HepG2 (cell line): ENCODE results near the gene GRM7. TPM values are rescaled to one million over a fixed set of nuclear protein-coding genes. Genes with fewer than 3 reads are reported as not detected.

Experiments used
- ATAC-seq: fragments of 200-7000 bp; cut with Tn5 transposase; 3 replicates; pipeline ENCODE4 v1.9.1; 2020; ENCODE audit warnings: mild to moderate bottlenecking, moderate library complexity
- BruUV-seq: library from RNA; stranded (reverse); fragments of 400-500 nt; replicated peaks from 2 replicates; lab custom pipeline; 2021; lab: Mats Ljungman, UMichigan
- CTCF ChIA-PET: fragments of 300-600 bp; formaldehyde crosslinking; extraction: SDS; loops from one replicate; lab custom pipeline; 2021; ENCODE audit warnings: low total read pairs, inconsistent platforms, low intra/inter-chr PET ratio; lab: Yijun Ruan, JAX
- POLR2A ChIA-PET: fragments of 350-600 bp; sonication (Branson Sonifier 250); formaldehyde crosslinking; loops from one replicate; lab custom pipeline; 2020; ENCODE audit warnings: antibody characterized with exemption, inconsistent platforms; lab: Yijun Ruan, JAX
- DNase-seq: peaks from one replicate; pipeline ENCODE4 v3.0.0-alpha.2; 2015; ENCODE audit warnings: low spot score
- FAIRE-seq: peaks from 3 replicates; lab custom pipeline; 2011; peaks lifted over from hg19 to GRCh38; lab: Jason Lieb, UNC
- H2AFZ ChIP-seq: one replicate; pipeline ENCODE4 v1.6.1; 2011; ENCODE audit warnings: low read length, inconsistent platforms
- H3K27ac ChIP-seq: fragments of 300-600 bp; 3 replicates; pipeline ENCODE4 v1.8.0; 2011; ENCODE audit warnings: mixed run types, mild to moderate bottlenecking, mixed read lengths, low read length, inconsistent platforms; ENCODE audit not compliant: insufficient read depth; ENCODE audit errors: extremely low read length
- H3K27me3 ChIP-seq, 2 experiments: fragments of 200-600 bp in 1 of 2; 2 replicates in 1 of 2; 3 replicates in 1 of 2; pipeline versions ENCODE4 v1.6.0 to v1.8.0; 2011; ENCODE audit warnings: low read length in 2 of 2, mild to moderate bottlenecking in 2 of 2, moderate library complexity in 2 of 2, inconsistent platforms in 1 of 2; ENCODE audit not compliant: insufficient read depth in 2 of 2, control insufficient read depth in 1 of 2
- H3K36me3 ChIP-seq, 2 experiments: fragments of 200-600 bp in 1 of 2; replicated peaks in 1 of 2; 2 replicates in 1 of 2; 3 replicates in 1 of 2; pipeline versions ENCODE4 v1.5.1 to v1.8.0; 2011; ENCODE audit warnings: low read length in 2 of 2, inconsistent platforms in 1 of 2; ENCODE audit not compliant: insufficient read depth in 2 of 2, control insufficient read depth in 1 of 2
- H3K4me1 ChIP-seq: 2 replicates; pipeline ENCODE4 v1.5.1; 2012; ENCODE audit warnings: low read length, inconsistent platforms; ENCODE audit not compliant: insufficient read depth
- H3K4me2 ChIP-seq: 2 replicates; pipeline ENCODE4 v1.6.0; 2011; ENCODE audit warnings: low read depth, low read length, inconsistent platforms
- H3K4me3 ChIP-seq, 3 experiments: fragments of 200-600 bp in 1 of 3; sonication (generic), shearing (Covaris generic) in 1 of 3; replicated peaks in 1 of 3; 2 replicates each; pipeline ENCODE4 v1.5.1; 2011 to 2016; ENCODE audit warnings: low read length in 3 of 3, inconsistent platforms in 2 of 3, low read depth in 2 of 3, mild to moderate bottlenecking in 2 of 3, control low read depth in 1 of 3, mixed read lengths in 1 of 3; ENCODE audit not compliant: insufficient read depth in 1 of 3
- H3K79me2 ChIP-seq: one replicate; pipeline ENCODE4 v1.6.1; 2011; ENCODE audit warnings: low read length, inconsistent platforms; ENCODE audit not compliant: insufficient read depth
- H3K9ac ChIP-seq: 2 replicates; pipeline ENCODE4 v1.6.0; 2011; ENCODE audit warnings: mild to moderate bottlenecking, low read depth, low read length, inconsistent platforms; ENCODE audit not compliant: insufficient read depth
- H3K9me3 ChIP-seq: 2 replicates; pipeline ENCODE4 v1.5.1; 2012; ENCODE audit warnings: mild to moderate bottlenecking, low read length
- H4K20me1 ChIP-seq: 2 replicates; pipeline ENCODE4 v1.6.0; 2011; ENCODE audit warnings: inconsistent platforms, mild to moderate bottlenecking, low read length, moderate library complexity; ENCODE audit not compliant: insufficient read depth
- BRCA1 ChIP-seq: sonication (generic); formaldehyde crosslinking; IDR thresholded peaks from 2 replicates; pipeline ENCODE4 v1.4.0; 2020; ENCODE audit warnings: missing genetic modification reagents
- CEBPG ChIP-seq: IDR thresholded peaks from 2 replicates; pipeline ENCODE4 v1.6.1; 2016
- CSRNP1 ChIP-seq: sonication (generic); formaldehyde crosslinking; IDR thresholded peaks from 2 replicates; pipeline ENCODE4 v1.8.1; 2023; ENCODE audit warnings: mild to moderate bottlenecking, missing genetic modification reagents
- ELF3 ChIP-seq: IDR thresholded peaks from 2 replicates; pipeline ENCODE4 v1.6.1; 2016; ENCODE audit warnings: missing genetic modification reagents, missing compliant biosample characterization
- HES4 ChIP-seq: sonication (generic); formaldehyde crosslinking; IDR thresholded peaks from 2 replicates; pipeline ENCODE4 v1.9.0; 2021; ENCODE audit warnings: mild to moderate bottlenecking, missing genetic modification reagents, borderline replicate concordance
- MAF1 ChIP-seq: sonication (generic); formaldehyde crosslinking; IDR thresholded peaks from 2 replicates; pipeline ENCODE4 v1.5.0; 2020; ENCODE audit warnings: missing genetic modification reagents, borderline replicate concordance
- NFE2 ChIP-seq: sonication (generic); formaldehyde crosslinking; IDR thresholded peaks from 2 replicates; pipeline ENCODE4 v1.4.0; 2020; ENCODE audit warnings: missing genetic modification reagents
- NFKBIZ ChIP-seq: IDR thresholded peaks from 2 replicates; pipeline ENCODE4 v1.6.1; 2018; ENCODE audit warnings: missing genetic modification reagents, missing compliant biosample characterization
- TOPORS ChIP-seq: sonication (generic); formaldehyde crosslinking; IDR thresholded peaks from 2 replicates; pipeline ENCODE4 v1.8.0; 2023; ENCODE audit warnings: mild to moderate bottlenecking, missing genetic modification reagents
- ZHX2 ChIP-seq, 2 experiments: sonication (generic) in 1 of 2; formaldehyde crosslinking in 1 of 2; IDR thresholded peaks; 2 replicates each; pipeline versions ENCODE4 v1.6.1 to v1.9.0; 2014 to 2022; ENCODE audit warnings: antibody characterized with exemption in 1 of 2, borderline replicate concordance in 1 of 2, inconsistent platforms in 1 of 2, low read depth in 1 of 2, missing genetic modification reagents in 1 of 2
- ZNF124 ChIP-seq: sonication (generic); formaldehyde crosslinking; IDR thresholded peaks from 2 replicates; pipeline ENCODE4 v1.4.0; 2020; ENCODE audit warnings: missing genetic modification reagents
- ZNF292 ChIP-seq: sonication (generic); formaldehyde crosslinking; IDR thresholded peaks from 2 replicates; pipeline ENCODE4 v1.8.1; 2022; ENCODE audit warnings: mild to moderate bottlenecking, low read depth, missing genetic modification reagents, borderline replicate concordance
- ZNF460 ChIP-seq: sonication (generic); formaldehyde crosslinking; IDR thresholded peaks from 2 replicates; pipeline ENCODE4 v1.5.1; 2020; ENCODE audit warnings: missing genetic modification reagents, mild to moderate bottlenecking, borderline replicate concordance
- ZNF614 ChIP-seq: IDR thresholded peaks from 2 replicates; pipeline ENCODE4 v1.6.1; 2018; ENCODE audit warnings: missing biosample characterization, missing genetic modification reagents, inconsistent platforms, borderline replicate concordance
- ZNF619 ChIP-seq: sonication (generic); formaldehyde crosslinking; IDR thresholded peaks from 2 replicates; pipeline ENCODE4 v1.4.0; 2020; ENCODE audit warnings: mild to moderate bottlenecking, missing genetic modification reagents
- WGBS: methylation state at CpG from one replicate; pipeline ENCODE4 v1.1.6; 2017; ENCODE audit warnings: low lambda C conversion rate; 5-methylcytosine and 5-hydroxymethylcytosine counted together
- in situ Hi-C: cut with HindIII; loops from 2 replicates; pipeline ENCODE4 v1.10.0; 2017; ENCODE audit warnings: low pct_unique_long_range_greater_than_20kb; ENCODE audit not compliant: extremely low pct_ligation_motif_present
- intact Hi-C: fragments of 100-400 bp; cut with micrococcal nuclease; formaldehyde crosslinking; loops from one replicate; pipeline ENCODE4 v1.10.0; 2022; ENCODE audit not compliant: unreplicated experiment
- polyA plus RNA-seq, 8 experiments: library from polyadenylated mRNA; depleted of rRNA in 3 of 8; stranded (reverse) in 7 of 8; unstranded in 1 of 8; fragments of >200 nt; fragmentation: Illumina TruSeq in 4 of 8; extraction: Trizol in 4 of 8; gene quantifications; 2 replicates each; pipeline versions ENCODE4 v1.2.1 to v1.2.3, GENCODE V29; 2011 to 2016; ENCODE audit warnings: low read depth in 4 of 8, missing spikeins in 1 of 8, mixed read lengths in 1 of 8; ENCODE audit not compliant: insufficient read depth in 1 of 8
- total RNA-seq, 5 experiments: library from RNA; depleted of rRNA; stranded (reverse); fragments of >200 nt; fragmentation: Illumina TruSeq; extraction: Trizol; gene quantifications; 2 replicates each; pipeline ENCODE4 v1.2.3, GENCODE V29; 2016; ENCODE audit warnings: low read depth in 1 of 5
- TF ChIP-seq, protein P1 (sequence below): sonication (generic); formaldehyde crosslinking; IDR thresholded peaks from 2 replicates; pipeline ENCODE4 v1.5.1; 2020; ENCODE audit warnings: mild to moderate bottlenecking, moderate library complexity, missing genetic modification reagents

The GRM7 gene
- total and polyA plus RNA-seq, 2 of the 13 experiments (the other 11 are each of a cell fraction or from before 2014, with no cell fraction given): not detected

DNA sequence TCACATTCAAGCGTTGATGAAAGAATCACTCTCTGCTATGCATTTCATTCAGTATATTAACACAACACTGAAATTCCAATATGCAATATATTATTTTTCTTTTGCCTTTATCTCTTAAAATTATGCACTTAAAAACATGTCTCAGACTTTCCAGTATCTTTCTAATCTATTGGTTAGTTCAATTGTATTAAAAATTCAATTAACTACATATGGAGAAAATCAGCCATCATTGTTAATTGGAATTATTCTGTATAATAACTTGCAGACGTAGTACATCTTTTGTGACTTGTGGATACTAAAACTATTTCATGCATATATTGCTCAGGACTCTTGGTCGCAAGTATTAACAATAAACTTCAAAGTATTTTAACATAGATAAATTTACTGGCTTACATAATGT is 715.6 kb downstream of the GRM7 start (continued):
- TF ChIP-seq ZHX2 (IDR thresholded peaks at IDR 0.05; ENCODE audit: low read depth): no peak
- TF ChIP-seq ZHX2 (CRISPR knock-in tag; IDR thresholded peaks at IDR 0.05; ENCODE audit: borderline replicate concordance): no peak
- no peak for TF ChIP-seq NFE2
- TF ChIP-seq BRCA1 (CRISPR knock-in tag): no peak

DNA sequence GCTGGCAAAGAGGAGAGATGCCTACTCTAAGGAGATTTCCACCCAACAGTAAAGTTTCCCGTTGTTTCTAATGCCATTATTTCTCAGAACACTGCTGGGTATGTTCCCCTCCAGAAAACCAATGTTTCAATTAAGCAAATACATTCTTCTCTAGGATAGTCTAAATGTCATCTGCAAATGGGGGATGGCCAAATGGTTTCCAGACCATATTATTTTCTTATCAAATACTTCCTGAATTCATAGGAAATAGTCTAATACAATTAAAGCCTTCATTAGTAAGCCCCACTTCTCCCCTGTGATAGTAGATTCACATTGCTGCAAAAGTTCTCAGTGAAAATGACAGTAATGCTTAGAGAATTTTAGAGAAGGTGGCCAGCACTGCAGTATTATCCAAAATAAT is 716.6 kb downstream of the GRM7 start:
- POLR2A ChIA-PET: no interaction called here
- intact Hi-C loops: no loop called here
- TF ChIP-seq TOPORS (CRISPR knock-in tag) (no peak), MAF1 (CRISPR knock-in tag) (no peak), ZNF460 (CRISPR knock-in tag) (no peak), HES4 (no peak), CEBPG (CRISPR knock-in tag) (no peak), CSRNP1 (CRISPR knock-in tag) (no peak), ZNF124 (CRISPR knock-in tag) (no peak), NFKBIZ (CRISPR knock-in tag) (no peak), ZNF614 (CRISPR knock-in tag) (no peak), ZNF619 (CRISPR knock-in tag) (no peak), ELF3 (no peak), ZNF292 (CRISPR knock-in tag) (no peak)
- TF ChIP-seq, protein P1, sequence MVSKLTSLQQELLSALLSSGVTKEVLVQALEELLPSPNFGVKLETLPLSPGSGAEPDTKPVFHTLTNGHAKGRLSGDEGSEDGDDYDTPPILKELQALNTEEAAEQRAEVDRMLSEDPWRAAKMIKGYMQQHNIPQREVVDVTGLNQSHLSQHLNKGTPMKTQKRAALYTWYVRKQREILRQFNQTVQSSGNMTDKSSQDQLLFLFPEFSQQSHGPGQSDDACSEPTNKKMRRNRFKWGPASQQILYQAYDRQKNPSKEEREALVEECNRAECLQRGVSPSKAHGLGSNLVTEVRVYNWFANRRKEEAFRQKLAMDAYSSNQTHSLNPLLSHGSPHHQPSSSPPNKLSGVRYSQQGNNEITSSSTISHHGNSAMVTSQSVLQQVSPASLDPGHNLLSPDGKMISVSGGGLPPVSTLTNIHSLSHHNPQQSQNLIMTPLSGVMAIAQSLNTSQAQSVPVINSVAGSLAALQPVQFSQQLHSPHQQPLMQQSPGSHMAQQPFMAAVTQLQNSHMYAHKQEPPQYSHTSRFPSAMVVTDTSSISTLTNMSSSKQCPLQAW (CRISPR knock-in tag): no peak

More for the DNA sequence above, 716.6 kb downstream of the GRM7 start:
- Histone ChIP-seq H3K79me2 (no peaks in the 10 kb centered on the region), H3K9ac (no peak overlapping the region), H3K4me3 (no peak overlapping the region), H3K27me3 (no peaks in the 10 kb centered on the region), H3K4me2 (no peak overlapping the region), H3K27ac (no peak overlapping the region), H2AFZ (no peak overlapping the region), H4K20me1 (no peaks in the 10 kb centered on the region), H3K9me3 (peaks cover 68% of the 10 kb centered on the region), H3K4me1 (no peaks in the 10 kb centered on the region), H3K36me3 (no peaks in the 10 kb centered on the region)
- DNase-seq (no peak), ATAC-seq (no peak), FAIRE-seq (no peak)
- WGBS: 0% methylated on average over 1 of the region's 1 CpG
- in situ Hi-C loops: no loop called here
- no TSS peak for BruUV-seq
- CTCF ChIA-PET: no interaction called here
